Cardiac fibroblast (primary cell): Measurements from ENCODE around the gene COX5B.
A peak's percentile ranks its signal among the peaks of the same experiment; 100 is the strongest.
"Not testable (repeated sequence)": the region's sequence is repeated elsewhere in the genome, so short reads cannot be mapped to it uniquely, and the experiment has no call there.

Experiments
- DNase-seq, 2 donors: peaks; one replicate each; pipeline versions ENCODE4 v3.0.0 to v3.0.0-alpha.2; 2010; ENCODE audit warnings: low read depth in 2 of 2
- H3K4me3 ChIP-seq, 2 donors: replicated peaks in 1 of 2; 1 replicate in 1 of 2; 2 replicates in 1 of 2; pipeline ENCODE4 v1.5.1; 2011; ENCODE audit warnings: low read depth in 2 of 2, low read length in 2 of 2, mild to moderate bottlenecking in 2 of 2, moderate library complexity in 1 of 2
- TF ChIP-seq, protein P1 (sequence below): IDR thresholded peaks from one replicate; pipeline ENCODE4 v1.5.1; 2011; ENCODE audit warnings: low read depth, mild to moderate bottlenecking, low read length, inconsistent platforms

The COX5B gene

GRCh38 chr2:97663626-97663961 is 17.7 kb downstream of the COX5B start:
- peak overlapping the region; percentile 67 to 75 for H3K4me3 ChIP-seq
- DNase-seq: no peak
- TF ChIP-seq, protein P1, sequence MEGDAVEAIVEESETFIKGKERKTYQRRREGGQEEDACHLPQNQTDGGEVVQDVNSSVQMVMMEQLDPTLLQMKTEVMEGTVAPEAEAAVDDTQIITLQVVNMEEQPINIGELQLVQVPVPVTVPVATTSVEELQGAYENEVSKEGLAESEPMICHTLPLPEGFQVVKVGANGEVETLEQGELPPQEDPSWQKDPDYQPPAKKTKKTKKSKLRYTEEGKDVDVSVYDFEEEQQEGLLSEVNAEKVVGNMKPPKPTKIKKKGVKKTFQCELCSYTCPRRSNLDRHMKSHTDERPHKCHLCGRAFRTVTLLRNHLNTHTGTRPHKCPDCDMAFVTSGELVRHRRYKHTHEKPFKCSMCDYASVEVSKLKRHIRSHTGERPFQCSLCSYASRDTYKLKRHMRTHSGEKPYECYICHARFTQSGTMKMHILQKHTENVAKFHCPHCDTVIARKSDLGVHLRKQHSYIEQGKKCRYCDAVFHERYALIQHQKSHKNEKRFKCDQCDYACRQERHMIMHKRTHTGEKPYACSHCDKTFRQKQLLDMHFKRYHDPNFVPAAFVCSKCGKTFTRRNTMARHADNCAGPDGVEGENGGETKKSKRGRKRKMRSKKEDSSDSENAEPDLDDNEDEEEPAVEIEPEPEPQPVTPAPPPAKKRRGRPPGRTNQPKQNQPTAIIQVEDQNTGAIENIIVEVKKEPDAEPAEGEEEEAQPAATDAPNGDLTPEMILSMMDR: no peak

- H3K4me3 ChIP-seq: peak within 1 kb of the TSS; percentile 67 to 75
- DNase-seq: peak; percentile 99
- TF ChIP-seq, protein P1: peak; percentile 67
Observed at GRCh38 chr2:97663962-97664635, 18.2 kb downstream of the COX5B start, which contains the start of gene ACTR1B. Gene ACTR1B (minus strand): TSS chr2:97664044. CDS start chr2:97663890, 154 bp downstream.

- no peak for DNase-seq
- peak overlapping the region; percentile 67 to 75 for H3K4me3 ChIP-seq
- TF ChIP-seq, protein P1: no peak
Observed at GRCh38 chr2:97664636-97664970, 18.7 kb downstream of the COX5B start.

DNA sequence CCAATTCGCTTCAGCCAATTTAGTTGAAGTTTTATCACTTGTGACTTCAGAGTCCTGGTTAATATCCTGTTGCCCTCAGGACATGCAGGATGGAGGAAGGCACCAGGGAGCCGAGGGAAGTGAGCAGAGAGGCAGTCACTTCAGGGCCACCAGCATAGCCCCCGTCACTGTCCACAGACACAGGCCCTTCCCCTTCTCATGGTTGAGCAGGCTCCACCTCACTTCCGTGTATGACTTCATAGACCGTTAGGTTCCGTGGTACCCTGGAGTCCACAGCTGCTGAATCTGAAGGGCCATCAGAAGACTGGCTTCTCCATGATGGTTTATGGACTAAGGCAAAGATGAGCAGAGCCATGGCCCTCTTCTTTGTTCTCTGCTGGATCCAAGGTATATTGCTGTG is 23.6 kb downstream of the COX5B start, which contains the start of gene C2orf92:
Gene C2orf92 (plus strand): TSS at position 266 of the 400 bp plus-strand sequence. CDS start 76 bp downstream, at position 342.
- no peak for DNase-seq
- TF ChIP-seq, protein P1: no peak
- H3K4me3 ChIP-seq: no peak within 1 kb of the TSS

DNA sequence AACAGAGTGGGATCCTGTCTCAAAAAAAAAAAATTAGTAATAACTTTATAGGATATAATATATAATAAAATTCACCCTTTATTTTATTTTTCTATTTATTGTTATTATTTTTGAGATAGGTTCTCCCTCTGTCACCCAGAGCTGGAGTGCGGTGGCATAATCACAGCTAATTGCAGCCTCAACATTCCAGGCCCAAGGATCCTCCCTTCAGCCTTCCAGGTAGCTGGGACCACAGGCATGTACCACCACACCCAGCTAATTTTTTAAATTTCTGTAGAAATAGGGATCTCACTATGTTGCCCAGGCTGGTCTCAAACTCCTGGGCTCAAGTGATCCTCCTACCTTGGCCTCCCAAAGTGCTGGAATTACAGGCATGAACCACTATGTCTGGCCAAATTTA is 24.6 kb downstream of the COX5B start:
- no peak overlapping the region for H3K4me3 ChIP-seq
- TF ChIP-seq, protein P1: no peak
- no peak for DNase-seq

- TF ChIP-seq, protein P1: no peak
- no peak overlapping the region for H3K4me3 ChIP-seq
- DNase-seq: no peak
Observed at GRCh38 chr2:97671526-97671925, 25.7 kb downstream of the COX5B start.

- not testable (repeated sequence) for H3K4me3 ChIP-seq, DNase-seq
Observed at GRCh38 chr2:97672606-97673140, 26.8 kb downstream of the COX5B start.
